ENCODE results near the gene FAM131B. TPM values are rescaled to one million over a fixed set of nuclear protein-coding genes. Genes with fewer than 3 reads are reported as not detected.

FAM131B gene
- polyA plus RNA-seq, 1 donor from 2014 or later, result 0.38 TPM

DNA sequence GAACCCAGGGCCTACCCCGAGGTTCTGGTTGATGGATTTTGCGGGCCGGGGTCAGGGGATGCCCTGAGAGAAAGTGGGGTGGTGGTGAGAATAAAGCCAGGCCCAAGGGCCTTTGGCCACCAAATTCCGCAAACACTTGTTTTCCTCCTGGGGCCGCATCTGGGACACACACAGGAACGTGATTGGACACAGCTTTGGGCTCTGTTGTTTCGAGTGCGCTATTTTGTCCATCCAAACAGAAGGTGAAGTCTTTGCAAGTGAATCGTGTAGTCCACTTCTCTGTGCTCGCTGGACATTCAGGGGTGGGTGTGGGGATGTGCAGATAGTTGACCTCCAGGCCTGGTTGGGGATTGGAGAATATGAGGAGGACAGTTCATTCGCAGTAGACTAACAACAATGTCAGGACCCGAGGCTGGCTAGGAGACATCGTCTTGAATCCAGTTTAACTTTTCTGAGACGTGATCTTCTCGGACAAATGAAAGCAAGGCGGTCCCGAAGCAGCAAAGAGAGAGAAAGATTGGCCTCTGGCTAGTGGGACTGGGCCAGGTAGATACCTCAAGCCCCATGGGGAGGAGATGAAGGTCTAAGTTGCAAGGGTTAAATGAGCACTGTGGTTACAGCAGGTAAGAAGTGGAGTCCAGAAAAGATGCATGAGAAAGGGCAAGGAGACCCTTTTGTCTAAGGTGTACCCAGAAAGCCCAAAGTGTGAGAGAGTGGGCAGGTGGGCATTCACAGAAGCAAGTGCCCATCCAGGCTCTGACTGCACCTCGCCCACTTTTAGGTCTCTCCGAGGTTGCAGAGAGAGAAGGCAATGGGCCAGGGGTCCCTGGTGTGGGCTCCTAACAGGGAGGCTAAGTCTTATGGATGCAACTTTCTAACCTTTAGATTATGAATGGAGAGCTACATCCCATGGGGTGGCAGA is 764 bp upstream of the FAM131B start:
- no peak overlapping the region for H3K27ac Mint-ChIP-seq
- H3K4me1 Mint-ChIP-seq, result peaks cover 0 to 2% (median 0%) of the 10 kb centered on the region in 3 donors
- H3K9me3 Mint-ChIP-seq, result peaks cover 0 to 4% (median 0%) of the 10 kb centered on the region in 3 donors
- peak overlapping the region; percentile 48 to 85 (median 76) for H3K4me3 Mint-ChIP-seq
- peaks cover 41% of the 10 kb centered on the region for H3K27me3 Mint-ChIP-seq
- H3K36me3 Mint-ChIP-seq, result peaks cover 1% of the 10 kb centered on the region

DNA sequence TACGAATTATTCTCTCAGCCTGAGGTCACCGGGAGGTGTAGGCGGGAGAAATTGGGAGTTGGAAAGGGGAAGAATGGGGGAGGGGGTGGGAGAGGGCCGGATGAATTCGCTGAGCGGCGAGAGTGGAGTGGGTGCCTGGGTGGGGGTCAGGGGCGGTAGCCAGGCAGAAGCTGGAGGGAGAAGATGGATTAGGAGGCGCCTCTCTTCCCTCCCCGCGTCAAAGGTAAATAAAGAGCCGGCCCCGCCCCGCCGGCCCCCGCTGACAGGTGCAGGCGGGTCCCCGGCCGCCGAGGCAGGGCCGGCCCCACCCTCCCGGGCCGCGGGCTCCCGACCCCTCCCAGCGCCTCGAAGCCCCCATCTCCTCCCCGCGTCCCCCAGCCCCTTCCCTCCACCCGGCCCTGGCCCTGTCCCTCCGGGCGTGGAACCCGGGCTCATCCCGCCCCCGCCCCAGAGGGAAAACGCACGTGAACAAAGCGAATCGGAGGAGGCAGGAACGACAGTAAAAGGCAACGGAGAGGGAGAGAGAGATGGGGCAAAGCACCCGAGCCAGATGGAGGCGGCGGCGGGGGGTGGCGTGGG is 872 bp downstream of the FAM131B start:
- H3K4me1 Mint-ChIP-seq, result peaks cover 0 to 2% (median 0%) of the 10 kb centered on the region in 3 donors
- H3K9me3 Mint-ChIP-seq, result peaks cover 0 to 4% (median 0%) of the 10 kb centered on the region in 3 donors
- peaks cover 37% of the 10 kb centered on the region for H3K27me3 Mint-ChIP-seq

DNA sequence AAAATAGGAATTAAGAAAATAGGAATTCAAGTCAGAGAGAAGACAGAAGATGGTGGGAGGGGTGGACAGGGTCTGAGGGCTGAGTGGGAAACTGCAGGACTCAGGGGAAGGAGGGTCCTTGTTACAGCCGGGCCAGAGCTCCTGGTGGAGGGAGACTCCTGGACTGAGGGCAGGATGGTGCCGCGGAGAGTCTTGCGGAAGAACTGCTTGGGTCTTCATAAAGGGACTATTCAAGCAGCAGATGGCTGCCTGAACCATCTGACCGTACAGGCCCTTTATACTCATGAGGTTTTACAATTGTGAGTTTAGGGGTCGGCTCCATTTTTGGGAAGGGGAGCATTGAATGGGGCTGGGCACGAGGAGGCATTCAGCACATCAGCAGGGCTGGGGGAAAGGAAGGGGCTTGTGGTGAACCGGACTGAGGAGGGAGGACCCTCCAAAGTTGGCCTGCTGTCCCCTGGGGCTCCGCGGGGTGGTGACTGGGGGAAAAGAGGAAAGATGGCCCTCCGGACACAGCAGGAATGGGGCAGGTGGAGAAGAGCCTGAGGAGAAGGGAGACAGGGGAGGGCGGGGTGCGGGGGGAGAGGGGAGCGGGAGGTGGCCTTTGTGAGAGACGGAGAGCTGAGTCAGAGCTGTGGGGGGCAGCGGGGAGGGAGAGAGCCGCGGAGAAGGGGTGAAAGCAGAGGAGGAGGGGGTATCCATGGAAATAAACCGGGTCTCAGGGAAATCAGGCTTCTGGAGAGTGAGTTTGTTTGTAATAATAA is 1.5 kb downstream of the FAM131B start:
- H3K27me3 Mint-ChIP-seq, result peaks cover 34% of the 10 kb centered on the region
- H3K4me1 Mint-ChIP-seq, result peaks cover 0 to 2% (median 0%) of the 10 kb centered on the region in 3 donors
- peak overlapping the region in 3 of 4 donors; percentile 57 to 89 (median 85) for H3K4me3 Mint-ChIP-seq
- peaks cover 1% of the 10 kb centered on the region for H3K36me3 Mint-ChIP-seq
- H3K9me3 Mint-ChIP-seq, result peaks cover 0 to 4% (median 0%) of the 10 kb centered on the region in 3 donors
- H3K27ac Mint-ChIP-seq, result peak overlapping the region in 1 of 3 donors; percentile 8

More for the DNA sequence above, 872 bp downstream of the FAM131B start:
- Mint-ChIP-seq H3K36me3 (peaks cover 1% of the 10 kb centered on the region), H3K4me3 (peak overlapping the region in 3 of 4 donors; percentile 83 to 93 (median 92)), H3K27ac (no peak overlapping the region)

DNA sequence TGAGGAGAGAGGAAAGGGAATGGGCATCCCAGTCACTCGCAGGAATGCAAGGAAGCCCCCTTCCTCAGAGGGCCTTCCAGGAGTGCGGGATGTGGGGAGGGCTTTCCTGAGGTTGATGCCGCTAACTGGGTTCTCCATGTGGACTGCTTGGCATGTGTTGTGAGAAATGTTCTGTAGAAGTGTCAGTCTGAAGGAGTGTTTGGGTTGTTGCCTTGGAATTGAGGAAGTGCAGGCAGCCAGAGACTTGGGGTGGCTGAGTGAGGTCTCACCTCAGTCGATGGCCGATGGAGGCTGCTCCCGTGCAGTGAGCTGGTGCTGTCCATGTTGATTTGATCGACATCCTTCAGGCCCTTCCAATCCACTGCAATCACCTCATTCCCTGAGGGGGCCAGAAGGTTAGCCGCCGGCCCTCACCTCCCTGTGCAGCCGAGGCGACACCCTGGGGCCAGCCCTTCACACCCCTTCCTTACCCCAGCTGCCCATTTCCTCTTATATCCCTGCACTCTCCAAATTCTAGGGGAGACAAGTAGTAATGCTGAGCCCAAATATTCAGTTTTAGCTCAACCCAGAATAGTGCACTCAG is 2.7 kb downstream of the FAM131B start:
- Mint-ChIP-seq H3K4me3 (peak overlapping the region in 2 of 4 donors; percentile 56 to 57), H3K27me3 (peaks cover 28% of the 10 kb centered on the region), H3K4me1 (peaks cover 0 to 2% (median 0%) of the 10 kb centered on the region in 3 donors), H3K27ac (no peak overlapping the region), H3K36me3 (peaks cover under 1% of the 10 kb centered on the region), H3K9me3 (peaks cover 0 to 2% (median 0%) of the 10 kb centered on the region in 3 donors)

DNA sequence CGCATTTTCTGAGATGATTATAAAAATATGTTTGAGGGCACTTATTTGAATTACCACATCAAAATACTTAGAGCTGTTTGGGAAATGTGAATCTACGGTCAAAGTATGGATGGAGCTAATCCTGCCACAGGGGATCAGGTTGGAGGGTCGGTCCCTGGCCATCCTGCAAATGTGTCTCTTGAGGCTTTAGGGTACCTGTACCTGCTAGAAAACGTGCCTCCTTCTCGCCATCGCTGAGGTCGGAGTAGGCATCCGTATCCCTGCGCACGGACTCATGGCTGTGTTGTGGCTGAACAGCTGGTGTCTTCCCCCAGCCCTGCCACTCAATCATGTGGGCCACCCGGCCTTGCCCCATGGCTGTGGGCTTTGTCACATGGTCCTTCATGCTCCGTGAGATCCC is 3.9 kb downstream of the FAM131B start:
- Mint-ChIP-seq H3K36me3 (no peaks in the 10 kb centered on the region), H3K4me3 (no peak overlapping the region), H3K27me3 (peaks cover 21% of the 10 kb centered on the region)

DNA sequence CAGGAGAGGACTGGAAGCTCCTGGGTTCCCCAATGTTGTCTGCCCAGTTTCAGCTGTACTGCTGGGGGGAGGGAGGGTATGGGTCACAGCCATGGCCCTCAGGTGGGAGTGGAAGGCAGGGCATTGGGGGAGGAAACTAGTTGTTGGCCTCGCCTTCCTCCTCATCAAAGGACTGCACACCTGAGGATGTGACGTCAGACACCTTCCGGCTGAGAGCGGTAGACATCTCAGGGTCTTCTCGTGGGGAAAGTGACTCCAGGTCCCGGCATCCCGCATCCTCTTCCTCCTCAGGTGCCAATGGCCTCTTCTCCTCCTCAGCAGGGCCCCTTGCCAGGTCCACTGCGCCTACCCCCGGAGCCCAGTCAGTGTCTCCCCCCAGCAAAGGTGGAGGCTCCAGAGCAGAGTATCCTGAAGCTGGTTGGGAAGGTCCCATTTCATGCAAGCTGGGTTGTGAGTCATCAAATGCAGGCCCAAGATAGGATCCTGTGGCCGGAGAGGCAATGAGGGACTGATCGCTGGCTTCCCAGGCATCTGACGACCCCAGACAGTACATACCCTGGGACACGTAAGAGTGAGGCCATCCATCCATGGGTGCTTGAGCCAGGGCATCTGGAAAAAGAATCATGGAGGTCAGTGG is 6.0 kb downstream of the FAM131B start:
- Mint-ChIP-seq H3K36me3 (no peaks in the 10 kb centered on the region), H3K4me3 (no peak overlapping the region)

More for the DNA sequence above, 3.9 kb downstream of the FAM131B start:
- H3K9me3 Mint-ChIP-seq, result peaks cover 0 to 2% (median 0%) of the 10 kb centered on the region in 3 donors
- H3K4me1 Mint-ChIP-seq, result peaks cover 0 to 2% (median 2%) of the 10 kb centered on the region in 3 donors
- H3K27ac Mint-ChIP-seq, result no peak overlapping the region

DNA sequence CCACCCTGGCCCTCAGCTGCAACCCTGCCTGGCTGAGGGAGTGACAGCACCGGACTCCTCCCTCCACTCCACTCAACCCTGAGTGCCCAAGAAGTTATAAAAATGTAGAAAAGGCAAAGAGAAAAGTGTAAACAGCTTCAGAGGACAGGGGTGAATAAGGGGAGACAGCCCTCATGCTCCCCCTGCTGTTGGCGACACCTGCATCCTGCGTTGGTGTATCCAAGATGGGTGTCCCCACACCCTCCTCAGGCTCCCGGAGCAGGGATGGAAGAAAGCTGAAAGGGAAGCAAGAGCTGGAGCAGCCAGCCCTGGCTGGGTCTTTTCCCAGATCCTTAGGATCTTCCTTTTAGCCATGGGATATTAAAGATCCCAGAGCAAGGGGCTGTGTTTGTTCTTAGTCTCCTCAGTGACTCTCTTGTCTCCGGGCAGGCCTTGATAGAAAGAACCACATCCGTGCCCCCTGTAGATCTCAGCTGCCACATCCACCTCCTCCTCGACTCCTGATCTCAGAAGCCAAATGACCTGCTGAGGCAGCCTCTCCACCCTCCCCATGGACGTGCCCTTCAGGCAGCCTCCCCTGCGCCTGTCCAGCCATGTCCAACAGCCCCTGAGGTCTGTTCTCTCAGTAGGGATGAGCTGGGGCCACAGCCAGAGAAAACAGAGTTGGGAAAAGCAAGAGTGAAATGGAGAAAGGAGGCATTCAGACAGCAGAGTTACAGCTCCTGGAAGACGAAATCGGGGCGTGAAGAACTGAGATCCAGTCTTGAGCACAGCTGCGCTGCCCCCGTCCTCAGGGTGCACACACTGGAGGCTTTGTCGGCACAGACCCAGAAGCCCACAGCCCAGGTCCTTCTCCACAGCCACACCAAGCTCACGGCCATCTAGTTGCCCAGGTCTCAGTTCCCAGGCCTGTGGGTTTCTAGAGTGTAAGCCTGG is 6.8 kb downstream of the FAM131B start:
- peak overlapping the region in 2 of 3 donors; percentile 42 to 67 for H3K27ac Mint-ChIP-seq
- H3K9me3 Mint-ChIP-seq, result peaks cover 0 to 6% (median 0%) of the 10 kb centered on the region in 3 donors
- H3K27me3 Mint-ChIP-seq, result peaks cover 16% of the 10 kb centered on the region
- no peak overlapping the region for H3K4me3 Mint-ChIP-seq
- peaks cover 0 to 3% (median 0%) of the 10 kb centered on the region in 3 donors for H3K4me1 Mint-ChIP-seq
- no peaks in the 10 kb centered on the region for H3K36me3 Mint-ChIP-seq

More for the DNA sequence above, 6.0 kb downstream of the FAM131B start:
- Mint-ChIP-seq H3K27ac (no peak overlapping the region), H3K9me3 (peaks cover 0 to 6% (median 0%) of the 10 kb centered on the region in 3 donors), H3K27me3 (peaks cover 14% of the 10 kb centered on the region), H3K4me1 (peaks cover 0 to 3% (median 0%) of the 10 kb centered on the region in 3 donors)

DNA sequence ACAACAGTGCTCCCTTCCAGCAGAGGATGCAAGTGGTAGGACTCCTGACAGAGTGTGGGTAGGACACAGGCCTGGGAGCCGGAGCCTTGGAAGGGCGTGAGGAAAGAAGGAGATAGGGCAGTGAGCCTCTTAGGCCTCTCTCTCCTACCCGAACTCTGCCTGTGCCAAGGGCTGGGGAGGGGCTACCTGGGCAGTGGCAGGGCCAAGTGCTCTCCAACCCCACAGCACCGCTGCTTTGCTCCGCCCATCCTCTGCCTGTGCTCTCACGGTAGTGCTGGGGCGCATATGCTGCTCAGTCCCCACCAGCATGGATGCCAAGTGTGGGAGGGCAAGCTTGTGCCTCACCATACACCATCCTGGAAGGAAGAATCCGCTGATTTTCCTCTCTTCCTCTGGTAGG is 7.5 kb downstream of the FAM131B start:
- Mint-ChIP-seq H3K4me3 (no peak overlapping the region), H3K27ac (peak overlapping the region in 1 of 3 donors; percentile 67), H3K9me3 (peaks cover 0 to 6% (median 0%) of the 10 kb centered on the region in 3 donors), H3K36me3 (no peaks in the 10 kb centered on the region), H3K4me1 (peaks cover 0 to 3% (median 0%) of the 10 kb centered on the region in 3 donors), H3K27me3 (peaks cover 15% of the 10 kb centered on the region)

DNA sequence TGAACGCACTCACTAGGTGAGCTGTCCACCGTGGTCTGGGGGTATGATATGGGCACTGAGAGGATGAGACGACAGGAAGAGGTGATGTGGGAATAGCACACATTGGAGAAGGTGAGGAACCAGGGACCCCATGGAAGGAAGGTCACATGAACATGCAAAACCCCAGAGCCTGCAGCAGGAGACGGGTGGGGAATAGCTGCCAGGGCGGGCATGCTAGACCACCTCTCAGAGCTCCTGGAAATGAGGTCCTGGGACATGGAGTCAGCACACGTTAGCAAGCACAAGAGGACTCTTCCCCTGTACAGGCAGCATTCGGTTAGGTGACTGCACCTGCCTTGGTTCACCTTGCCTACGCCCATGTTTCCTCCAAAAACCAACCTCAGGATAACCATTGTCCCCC is 8.1 kb downstream of the FAM131B start:
- Mint-ChIP-seq H3K27me3 (peaks cover 14% of the 10 kb centered on the region), H3K4me3 (no peak overlapping the region), H3K9me3 (peaks cover 0 to 4% (median 0%) of the 10 kb centered on the region in 3 donors), H3K27ac (no peak overlapping the region), H3K4me1 (peaks cover 0 to 3% (median 0%) of the 10 kb centered on the region in 3 donors), H3K36me3 (no peaks in the 10 kb centered on the region)

DNA sequence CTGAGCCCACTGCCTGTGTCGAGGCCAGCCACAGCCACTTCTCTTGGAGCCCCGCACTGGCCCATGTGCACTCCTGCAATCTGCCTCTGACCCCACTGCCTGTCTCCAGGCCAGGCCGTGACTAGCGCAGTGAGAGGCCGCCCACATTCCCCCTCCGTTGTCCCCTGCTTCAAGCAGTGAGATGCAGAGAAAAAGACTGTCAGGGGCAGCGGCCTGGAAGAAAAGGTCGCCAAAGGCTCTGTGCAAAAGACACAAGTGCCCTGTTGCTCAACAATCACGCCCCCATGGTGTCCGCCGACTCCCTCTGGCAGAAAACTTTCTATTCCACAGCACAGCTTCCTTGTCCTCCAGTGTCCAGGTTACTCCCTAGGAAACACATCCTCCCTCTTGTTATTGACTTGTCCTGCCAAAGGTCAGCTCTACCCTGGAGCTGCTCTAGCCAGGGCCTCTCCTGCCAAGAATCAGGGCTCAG is 9.9 kb downstream of the FAM131B start:
- Mint-ChIP-seq H3K36me3 (no peaks in the 10 kb centered on the region), H3K27me3 (peaks cover 14% of the 10 kb centered on the region), H3K4me3 (no peak overlapping the region), H3K4me1 (peaks cover 0 to 3% (median 0%) of the 10 kb centered on the region in 3 donors), H3K27ac (no peak overlapping the region), H3K9me3 (peaks cover 0 to 4% (median 0%) of the 10 kb centered on the region in 3 donors)

DNA sequence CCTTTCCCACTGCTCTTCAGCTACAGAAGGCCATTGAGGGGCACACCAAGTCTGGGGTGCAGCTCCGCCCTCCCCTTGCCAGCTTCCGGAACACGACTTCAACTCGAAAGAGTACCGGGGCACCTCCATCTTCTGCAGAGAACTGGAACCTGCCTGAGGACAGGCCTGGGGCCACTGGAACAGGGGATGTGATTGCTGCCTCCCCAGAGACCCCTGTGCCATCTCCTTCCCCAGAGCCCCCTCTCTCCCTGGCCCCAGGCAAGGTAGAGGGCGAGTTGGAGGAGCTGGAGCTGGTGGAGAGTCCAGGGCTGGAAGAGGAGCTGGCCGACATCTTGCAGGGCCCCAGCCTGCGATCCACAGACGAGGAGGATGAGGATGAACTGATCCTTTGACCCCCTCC is 10.9 kb downstream of the FAM131B start:
- peaks cover 0 to 4% (median 0%) of the 10 kb centered on the region in 3 donors for H3K9me3 Mint-ChIP-seq
- H3K27me3 Mint-ChIP-seq, result peaks cover 14% of the 10 kb centered on the region
- peaks cover 0 to 5% (median 0%) of the 10 kb centered on the region in 3 donors for H3K4me1 Mint-ChIP-seq
- H3K36me3 Mint-ChIP-seq, result no peaks in the 10 kb centered on the region
- H3K27ac Mint-ChIP-seq, result no peak overlapping the region
- H3K4me3 Mint-ChIP-seq, result no peak overlapping the region

DNA sequence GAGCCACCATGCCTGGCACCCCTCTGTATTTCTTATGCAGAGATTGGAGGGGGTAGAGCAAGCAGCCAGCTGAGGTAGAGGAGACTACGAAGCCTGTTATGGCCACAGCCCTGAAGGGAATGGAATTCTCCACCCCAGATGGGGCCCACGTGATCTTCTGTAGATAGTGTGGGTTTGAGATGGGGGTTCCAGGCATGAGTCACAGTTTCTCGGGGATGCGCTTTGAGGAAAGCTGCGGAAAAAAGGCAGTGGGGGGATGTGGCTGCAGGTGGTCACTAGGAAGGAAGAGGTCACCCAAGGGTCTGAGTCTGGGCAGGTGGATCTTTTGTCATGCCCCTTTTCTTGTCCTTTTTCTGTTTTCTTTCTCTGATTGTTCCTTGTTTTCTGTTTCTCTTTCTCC is 11.5 kb downstream of the FAM131B start:
- H3K9me3 Mint-ChIP-seq, result peaks cover 0 to 4% (median 0%) of the 10 kb centered on the region in 3 donors

DNA sequence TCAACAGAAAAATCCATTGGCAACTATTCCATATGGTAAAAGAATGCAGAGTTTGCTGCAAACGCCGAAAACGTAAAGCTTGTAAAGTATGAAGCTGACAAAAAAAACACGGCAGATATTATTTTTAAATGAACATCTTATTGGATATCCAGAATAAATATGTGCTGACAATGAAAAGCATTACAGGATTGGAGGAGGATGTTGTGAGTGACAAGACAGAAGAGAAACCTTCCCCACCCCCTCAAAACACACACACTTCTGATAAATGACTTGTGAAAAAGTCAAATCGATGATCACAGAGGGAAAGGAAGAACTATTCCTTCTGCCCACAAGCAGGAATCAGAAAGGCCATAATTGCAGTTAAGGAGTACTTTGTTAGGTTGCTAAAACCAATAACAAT is 14.6 kb downstream of the FAM131B start:
- no peak overlapping the region for H3K4me3 Mint-ChIP-seq
- peaks cover 4 to 7% (median 6%) of the 10 kb centered on the region in 3 donors for H3K4me1 Mint-ChIP-seq
- no peaks in the 10 kb centered on the region for H3K9me3 Mint-ChIP-seq
- H3K27me3 Mint-ChIP-seq, result peaks cover 18% of the 10 kb centered on the region
- no peaks in the 10 kb centered on the region for H3K36me3 Mint-ChIP-seq
- no peak overlapping the region for H3K27ac Mint-ChIP-seq

More for the DNA sequence above, 11.5 kb downstream of the FAM131B start:
- Mint-ChIP-seq H3K27ac (no peak overlapping the region), H3K4me3 (peak overlapping the region in 1 of 4 donors; percentile 57), H3K27me3 (peaks cover 16% of the 10 kb centered on the region), H3K4me1 (peaks cover 0 to 5% (median 0%) of the 10 kb centered on the region in 3 donors), H3K36me3 (no peaks in the 10 kb centered on the region)
